ENCODE measurements around the gene MFN2.

MFN2 gene

DNA sequence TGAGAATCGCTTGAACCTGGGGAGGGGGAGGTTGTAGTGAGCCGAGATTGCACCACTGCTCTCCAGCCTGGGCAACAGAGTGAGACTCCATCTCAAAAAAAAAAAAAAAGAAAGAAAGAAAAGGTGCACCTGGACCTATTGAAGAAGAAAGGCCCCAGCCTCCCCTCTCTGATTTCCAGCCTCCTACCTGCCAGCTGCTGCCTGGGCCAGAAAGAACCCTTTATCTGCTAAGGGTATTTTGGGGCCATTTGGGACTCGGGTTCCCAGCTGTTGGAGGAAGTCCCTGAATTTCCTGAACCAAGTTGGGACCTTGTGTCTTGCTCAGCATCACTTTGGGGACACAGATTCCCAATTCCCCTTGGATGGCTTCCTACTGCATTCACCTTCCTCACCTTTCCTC lies 79.0 kb downstream of the MFN2 start:
- DNase-seq (ENCODE audit: low read depth, low spot score): no peak
- no peak for TF ChIP-seq CTCF (IDR thresholded peaks at IDR 0.05; ENCODE audit: low read depth, low read length)
- H3K4me3 ChIP-seq (ENCODE audit: low read depth, low read length): no peak overlapping the region
- in situ Hi-C loops (cut with HindIII; ENCODE audit: low sequenced_read_pairs): no loop called here

DNA sequence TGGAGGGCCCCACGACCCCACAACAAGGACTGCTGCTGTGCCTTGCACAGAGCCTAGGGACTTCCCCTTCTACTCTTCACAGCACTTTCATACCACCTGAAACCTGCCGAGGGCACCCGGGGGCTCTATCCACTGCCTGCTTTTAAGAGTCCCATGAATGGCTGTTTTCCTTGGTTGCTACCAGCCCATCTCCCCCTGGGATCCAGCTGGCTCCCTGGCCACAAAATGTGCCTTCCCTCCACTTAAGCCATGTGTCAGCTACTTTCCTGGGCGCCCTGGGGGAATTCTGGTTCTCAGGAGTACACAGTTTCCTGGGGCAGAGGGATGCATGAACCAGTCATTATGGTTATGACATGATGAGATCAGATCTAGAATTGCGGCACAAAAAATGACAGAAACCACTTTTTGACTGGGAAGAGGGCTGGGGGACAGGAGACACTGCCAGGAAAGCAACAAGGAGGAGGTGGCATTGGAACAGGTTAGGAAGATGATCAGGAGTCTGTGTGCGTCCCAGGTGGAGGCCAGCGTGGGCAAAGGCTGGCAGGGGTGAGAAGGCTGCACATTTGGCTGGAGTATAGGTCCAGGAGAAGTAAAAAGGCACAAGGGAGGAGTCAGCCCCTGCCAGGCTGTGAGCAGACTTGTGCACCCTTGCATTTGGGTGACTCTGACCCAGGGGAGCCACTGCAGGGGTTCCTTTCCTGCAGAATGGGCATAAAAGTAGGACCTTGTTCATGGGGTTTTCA lies 79.6 kb downstream of the MFN2 start:
- no peak for DNase-seq (ENCODE audit: low read depth, low spot score)
- in situ Hi-C loops (cut with HindIII; ENCODE audit: low sequenced_read_pairs): no loop called here
- no peak overlapping the region for H3K4me3 ChIP-seq (ENCODE audit: low read depth, low read length)
- no peak for TF ChIP-seq CTCF (IDR thresholded peaks at IDR 0.05; ENCODE audit: low read depth, low read length)

DNA sequence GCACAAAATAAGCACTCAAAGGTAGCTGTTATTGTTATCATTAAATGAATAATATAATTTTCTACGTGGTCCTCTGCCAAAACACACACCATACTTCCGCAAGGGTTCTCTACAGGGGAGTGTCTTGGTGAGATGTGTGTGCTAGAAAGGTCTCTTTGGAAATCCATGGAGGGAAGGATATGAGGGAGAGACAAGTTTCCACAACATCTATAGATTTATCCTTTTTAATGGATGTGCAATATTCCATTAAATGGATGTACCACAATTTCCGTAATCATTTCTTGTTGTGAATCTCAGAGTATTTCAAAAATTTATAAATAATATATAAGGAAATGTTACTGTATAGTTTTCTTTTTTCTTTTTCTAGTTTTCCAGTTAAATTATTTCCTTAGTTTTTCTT lies 80.3 kb downstream of the MFN2 start:
- in situ Hi-C loops (cut with HindIII; ENCODE audit: low sequenced_read_pairs): no loop called here
- no peak for DNase-seq (ENCODE audit: low read depth, low spot score)
- TF ChIP-seq CTCF (IDR thresholded peaks at IDR 0.05; ENCODE audit: low read depth, low read length): no peak
- no peak overlapping the region for H3K4me3 ChIP-seq (ENCODE audit: low read depth, low read length)

All from astrocyte of the spinal cord (primary cell).